Adrenal gland (tissue), 12 donors: ENCODE measurements around the gene UROS. TPM values are rescaled to one million over a fixed set of nuclear protein-coding genes. Genes with fewer than 3 reads are reported as not detected.

Experiments
- DNase-seq, 7 donors: peaks; one replicate each; pipeline ENCODE4 v3.0.0-alpha.2; 2019 to 2020
- H3K27ac ChIP-seq, 5 donors: fragments of 200-600 bp; sonication (generic) in 4 of 5; 1 replicate in 3 of 5; 2 replicates in 2 of 5; pipeline versions ENCODE4 v1.5.1 to v1.8.0; 2016 to 2020; ENCODE audit warnings: mild to moderate bottlenecking in 1 of 5
- H3K27me3 ChIP-seq: fragments of 200-600 bp; 2 replicates; pipeline ENCODE4 v1.8.0; 2021
- H3K36me3 ChIP-seq, 2 donors: fragments of 200-600 bp; replicated peaks in 1 of 2; 1 replicate in 1 of 2; 2 replicates in 1 of 2; pipeline versions ENCODE4 v1.5.1 to v1.8.0; 2018 to 2022
- H3K4me1 ChIP-seq, 2 donors: fragments of 200-600 bp; replicated peaks in 1 of 2; 1 replicate in 1 of 2; 2 replicates in 1 of 2; pipeline versions ENCODE4 v1.5.1 to v1.8.0; 2018 to 2021
- H3K4me3 ChIP-seq, 4 donors: fragments of 200-600 bp; sonication (generic) in 3 of 4; one replicate each; pipeline ENCODE4 v1.5.1; 2016 to 2018
- H3K9me3 ChIP-seq, 3 donors: fragments of 200-600 bp; sonication (generic) in 1 of 3; replicated peaks in 1 of 3; 1 replicate in 2 of 3; 2 replicates in 1 of 3; pipeline versions ENCODE4 v1.5.1 to v1.8.0; 2016 to 2021
- CTCF ChIP-seq, 6 experiments: fragments of 450-650 bp in 4 of 6; fragments of 200-600 bp in 2 of 6; sonication (generic) in 1 of 6; IDR thresholded peaks; 1 replicate in 5 of 6; 2 replicates in 1 of 6; pipeline versions ENCODE4 v1.5.1 to v1.8.0; 2016 to 2021; ENCODE audit warnings: antibody characterized with exemption in 6 of 6, mild to moderate bottlenecking in 2 of 6, moderate library complexity in 1 of 6
- POLR2A ChIP-seq, 2 donors: fragments of 450-650 bp; IDR thresholded peaks; one replicate each; pipeline ENCODE4 v1.6.1; 2017; ENCODE audit warnings: antibody characterized with exemption in 2 of 2, mild to moderate bottlenecking in 2 of 2, moderate library complexity in 1 of 2
- WGBS, 4 donors: extraction: QIAGEN DNeasy Blood & Tissue Kit in 2 of 4; methylation state at CpG; one replicate each; pipeline versions ENCODE4 v1.1.5 to v1.1.7; 2013 to 2017; 5-methylcytosine and 5-hydroxymethylcytosine counted together
- intact Hi-C, 2 donors: fragments of 100-400 bp; cut with DNase I; formaldehyde crosslinking; loops; one replicate each; pipeline versions ENCODE4 v1.14.1 to v1.15.0; 2022 to 2023
- polyA plus RNA-seq, 3 donors: library from polyadenylated mRNA; stranded (reverse); fragments of 200-250 nt in 2 of 3; fragments of 350-450 nt in 1 of 3; fragmentation: Illumina TruSeq in 1 of 3; extraction: RNeasy Lipid Tissue Mini Kit (QIAGEN cat#74804) in 1 of 3; gene quantifications; one replicate each; pipeline ENCODE4 v1.2.3, GENCODE V29; 2013 to 2014
- total RNA-seq, 9 donors: library from RNA; depleted of rRNA in 4 of 9; stranded (reverse); fragments of >200 nt in 4 of 9; fragments of 120-200 nt in 1 of 9; fragmentation: NEBNext Ultra II Directional in 1 of 9; extraction: Animal tissue kit (Norgen Biotek cat#: 25700) in 1 of 9; gene quantifications; one replicate each; pipeline versions ENCODE4 v1.1.0 to v1.2.4, GENCODE V29; 2013 to 2023
- donor health status: healthy with polysubstance abuse.
- donor health status: Bipolar disorder and iron deficiency.
- donor health status: DM: yes; HTN: yes; CAD: no.
- donor health status: DM: no; HTN: no; CAD: no.
- donor health status: DM: no; HTN: no; CAD: no.
- donor health status: DM: yes; HTN: yes; CAD: no.

Gene UROS
- total and polyA plus RNA-seq, 12 donors: 41.1 to 122 (median 60.7) TPM

- DNase-seq: no peak
These were observed 7.3 kb downstream of the UROS start for GRCh38 chr10:125815764-125816163.

GRCh38 chr10:125812128-125812750 lies 10.8 kb downstream of the UROS start:
- peak in 6 of 7 donors; percentile 48 to 74 (median 57) for DNase-seq
- TF ChIP-seq CTCF (IDR thresholded peaks at IDR 0.05) (no peak), POLR2A (IDR thresholded peaks at IDR 0.05) (no peak)
- H3K4me1 ChIP-seq: peaks cover 9 to 15% of the 10 kb centered on the region in 2 donors
- intact Hi-C loops: no loop called here
- no peaks in the 10 kb centered on the region for H3K27me3 ChIP-seq
- H3K27ac ChIP-seq: no peak overlapping the region
- H3K9me3 ChIP-seq: no peaks in the 10 kb centered on the region
- 84 to 93% (median 90%) methylated on average over 1 of the region's 1 CpG for WGBS, 4 donors
- H3K4me3 ChIP-seq: no peak overlapping the region
- H3K36me3 ChIP-seq: peaks cover 0 to 51% of the 10 kb centered on the region in 2 donors

More at GRCh38 chr10:125815764-125816163, 7.3 kb downstream of the UROS start:
- no peaks in the 10 kb centered on the region for H3K27me3 ChIP-seq
- H3K4me1 ChIP-seq: peaks cover 9 to 15% of the 10 kb centered on the region in 2 donors
- no peaks in the 10 kb centered on the region for H3K9me3 ChIP-seq
- WGBS, 4 donors: 0 to 89% (median 44%) methylated on average over 1 of the region's 1 CpG
- TF ChIP-seq POLR2A (IDR thresholded peaks at IDR 0.05) (no peak), CTCF (IDR thresholded peaks at IDR 0.05) (no peak)
- no peak overlapping the region for H3K27ac ChIP-seq
- H3K36me3 ChIP-seq: peaks cover 0 to 37% of the 10 kb centered on the region in 2 donors
- intact Hi-C loops: no loop called here
- H3K4me3 ChIP-seq: no peak overlapping the region

DNA sequence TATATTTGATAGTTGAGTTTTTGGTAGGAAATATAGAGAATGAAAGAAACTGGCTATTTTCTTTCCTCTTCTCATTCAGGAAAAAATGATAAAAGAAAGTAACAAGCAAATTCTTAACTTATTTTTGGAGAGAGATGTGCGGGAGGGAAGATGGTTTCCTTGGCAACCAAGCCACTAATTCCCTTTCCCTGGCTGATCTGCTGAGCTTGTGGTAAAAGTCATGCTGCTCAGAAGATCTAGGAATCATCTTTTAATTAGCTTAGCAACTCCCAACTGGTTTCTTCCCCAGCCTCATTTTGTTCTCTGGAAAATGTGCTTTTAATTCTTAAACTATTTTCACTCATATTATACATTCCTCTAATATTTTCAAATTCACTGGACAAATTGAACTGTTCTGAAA lies 11.8 kb downstream of the UROS start:
- H3K27ac ChIP-seq: no peak overlapping the region
- 71 to 87% (median 83%) methylated on average over 1 of the region's 1 CpG for WGBS, 4 donors
- H3K4me1 ChIP-seq: peaks cover 9 to 15% of the 10 kb centered on the region in 2 donors
- H3K27me3 ChIP-seq: no peaks in the 10 kb centered on the region
- no peak for TF ChIP-seq POLR2A (IDR thresholded peaks at IDR 0.05)
- TF ChIP-seq CTCF (IDR thresholded peaks at IDR 0.05): no peak
- H3K36me3 ChIP-seq: peaks cover 0 to 61% of the 10 kb centered on the region in 2 donors
- no peaks in the 10 kb centered on the region for H3K9me3 ChIP-seq
- intact Hi-C loops: no loop called here
- no peak for DNase-seq
- no peak overlapping the region for H3K4me3 ChIP-seq

GRCh38 chr10:125808047-125808446 lies 15.0 kb downstream of the UROS start:
- Histone ChIP-seq H3K36me3 (peaks cover 0 to 52% of the 10 kb centered on the region in 2 donors), H3K27me3 (no peaks in the 10 kb centered on the region), H3K9me3 (no peaks in the 10 kb centered on the region), H3K4me3 (no peak overlapping the region), H3K4me1 (peaks cover 9 to 15% of the 10 kb centered on the region in 2 donors), H3K27ac (no peak overlapping the region)
- no peak for DNase-seq
- TF ChIP-seq CTCF (IDR thresholded peaks at IDR 0.05): no peak
- no peak for TF ChIP-seq POLR2A (IDR thresholded peaks at IDR 0.05)
- intact Hi-C loops: no loop called here
- 93 to 100% (median 97%) methylated on average over 1 of the region's 1 CpG for WGBS, 4 donors
